OCI-LY7 (cell line): ENCODE data around the gene PTPA. TPM values are rescaled to one million over a fixed set of nuclear protein-coding genes. Genes with fewer than 3 reads are reported as not detected.
"Not testable (repeated sequence)": the region's sequence is repeated elsewhere in the genome, so short reads cannot be mapped to it uniquely, and the experiment has no call there.

Experiments used
- BruUV-seq: library from RNA; stranded (reverse); fragments of 400-500 nt; replicated peaks from 2 replicates; lab custom pipeline; 2021; lab: Mats Ljungman, UMichigan
- CTCF ChIA-PET: fragments of 300-600 bp; sonication (Branson Sonifier 250); formaldehyde crosslinking; loops from one replicate; lab custom pipeline; 2022; ENCODE audit warnings: antibody characterized with exemption; ENCODE audit not compliant: unreplicated experiment; lab: Charles Lee
- POLR2A ChIA-PET: fragments of 300-600 bp; sonication (Branson Sonifier 250); formaldehyde crosslinking; loops from one replicate; lab custom pipeline; 2022; ENCODE audit warnings: antibody characterized with exemption; lab: Charles Lee
- DNase-seq: peaks from one replicate; pipeline ENCODE4 v3.0.0-alpha.2; 2015; ENCODE audit warnings: low spot score
- H2AFZ ChIP-seq: fragments of 200-600 bp; sonication (generic), shearing (Covaris generic); 2 replicates; pipeline ENCODE4 v1.6.1; 2014; ENCODE audit warnings: mild to moderate bottlenecking, antibody characterized with exemption, low read length, moderate library complexity
- H3K27ac ChIP-seq: fragments of 200-600 bp; sonication (generic); 2 replicates; pipeline ENCODE4 v1.5.1; 2014; ENCODE audit warnings: mixed run types, low read depth, mild to moderate bottlenecking, moderate library complexity, low read length, inconsistent platforms; ENCODE audit not compliant: poor library complexity, severe bottlenecking
- H3K36me3 ChIP-seq: fragments of 200-600 bp; sonication (generic); 2 replicates; pipeline ENCODE4 v1.6.1; 2014; ENCODE audit warnings: mild to moderate bottlenecking, antibody characterized with exemption, low read length, moderate library complexity, mixed read lengths; ENCODE audit not compliant: insufficient read depth
- H3K4me1 ChIP-seq: fragments of 200-600 bp; sonication (generic); 2 replicates; pipeline ENCODE4 v1.5.1; 2014; ENCODE audit warnings: mild to moderate bottlenecking, low read length; ENCODE audit not compliant: insufficient read depth, poor library complexity, severe bottlenecking
- H3K4me2 ChIP-seq: fragments of 200-600 bp; sonication (generic); 2 replicates; pipeline ENCODE4 v1.6.1; 2014; ENCODE audit warnings: mild to moderate bottlenecking, low read length
- H3K4me3 ChIP-seq: fragments of 200-600 bp; sonication (generic); 2 replicates; pipeline ENCODE4 v1.5.1; 2014; ENCODE audit warnings: mild to moderate bottlenecking, low read depth, low read length; ENCODE audit not compliant: poor library complexity, severe bottlenecking
- H3K79me2 ChIP-seq: fragments of 200-600 bp; sonication (generic); 2 replicates; pipeline ENCODE4 v1.6.1; 2016; ENCODE audit warnings: low read depth, mild to moderate bottlenecking, low read length, moderate library complexity, mixed read lengths; ENCODE audit not compliant: insufficient read depth
- H3K9me2 ChIP-seq: fragments of 200-600 bp; sonication (generic); 2 replicates; pipeline ENCODE4 v1.6.1; 2016; ENCODE audit warnings: mild to moderate bottlenecking, low read length, mixed read lengths; ENCODE audit not compliant: insufficient read depth
- H3K9me3 ChIP-seq: fragments of 200-600 bp; sonication (generic); 2 replicates; pipeline ENCODE4 v1.6.1; 2014; ENCODE audit warnings: mild to moderate bottlenecking, mixed run types, low read length, mixed read lengths
- H4K20me1 ChIP-seq: fragments of 200-600 bp; sonication (generic); 2 replicates; pipeline ENCODE4 v1.6.1; 2014; ENCODE audit warnings: mild to moderate bottlenecking, antibody characterized with exemption, low read length, moderate library complexity, mixed read lengths; ENCODE audit not compliant: insufficient read depth
- CTCF ChIP-seq: fragments of 200-600 bp; sonication (generic); conservative IDR thresholded peaks from 2 replicates; pipeline ENCODE4 v1.5.1; 2014; ENCODE audit warnings: mild to moderate bottlenecking, antibody characterized with exemption, low read length, moderate library complexity, mixed read lengths
- EZH2phosphoT487 ChIP-seq: fragments of 200-600 bp; sonication (generic); IDR thresholded peaks from 2 replicates; pipeline ENCODE4 v1.6.1; 2018; ENCODE audit warnings: low read depth, borderline replicate concordance, mild to moderate bottlenecking, mixed run types, antibody characterized with exemption, low read length, moderate library complexity, mixed read lengths
- intact Hi-C: fragments of 100-400 bp; cut with micrococcal nuclease; formaldehyde crosslinking; loops from one replicate; pipeline ENCODE4 v1.10.0; 2022; ENCODE audit not compliant: unreplicated experiment
- total RNA-seq, 2 experiments: library from RNA; depleted of rRNA in 1 of 2; stranded (reverse); fragments of >200 nt in 1 of 2; shearing (Covaris generic) in 1 of 2; gene quantifications; 2 replicates each; pipeline ENCODE4 v1.2.3, GENCODE V29; 2014 to 2022

PTPA gene
- total RNA-seq, 2 experiments from 2014 or later, result 106 to 111 TPM

DNA sequence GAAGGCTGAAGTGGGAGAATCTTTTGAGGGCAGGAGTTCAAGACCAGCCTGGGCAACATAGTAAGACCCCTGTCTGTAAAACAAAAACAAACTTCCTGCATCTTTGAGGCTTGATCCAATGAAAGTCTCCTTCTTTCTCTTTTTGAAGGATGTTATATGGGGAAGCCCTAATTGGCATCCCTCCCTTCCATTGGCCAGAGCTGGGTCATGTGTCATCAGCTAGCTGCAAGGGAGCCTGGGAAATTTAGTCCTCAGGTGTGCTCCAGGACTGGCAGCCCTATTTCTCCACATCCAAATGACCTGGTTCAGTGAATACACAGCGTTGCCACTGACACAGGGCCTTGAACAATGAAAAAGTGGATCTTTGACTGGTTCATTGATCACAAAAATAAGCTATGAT lies 75.8 kb downstream of the PTPA start:
- Histone ChIP-seq H3K4me2 (no peak overlapping the region), H3K4me1 (no peaks in the 10 kb centered on the region), H3K9me2 (no peaks in the 10 kb centered on the region), H3K9me3 (peaks cover 8% of the 10 kb centered on the region; the same call in 1 of the 2 replicates), H3K36me3 (no peaks in the 10 kb centered on the region), H3K79me2 (no peaks in the 10 kb centered on the region), H2AFZ (no peak overlapping the region), H4K20me1 (no peaks in the 10 kb centered on the region), H3K4me3 (no peak overlapping the region), H3K27ac (no peak overlapping the region)
- POLR2A ChIA-PET, result interaction anchor here (0.6 kb wide), 2 partner anchors 23 to 206 kb away, joined by 3 read pairs; no protein-coding TSS in a partner anchor
- TF ChIP-seq EZH2phosphoT487, result no peak
- no peak for TF ChIP-seq CTCF
- CTCF ChIA-PET, result no interaction called here
- BruUV-seq, result no TSS peak
- intact Hi-C loops, result no loop called here
- no peak for DNase-seq

- H3K79me2 ChIP-seq, H3K4me3 ChIP-seq, H3K4me1 ChIP-seq, H3K27ac ChIP-seq, BruUV-seq, intact Hi-C loops, H2AFZ ChIP-seq, H3K9me2 ChIP-seq, H3K36me3 ChIP-seq, H3K4me2 ChIP-seq, DNase-seq, CTCF ChIA-PET, H4K20me1 ChIP-seq: not testable (repeated sequence)
- peaks cover 14% of the 10 kb centered on the region; the same call in 1 of the 2 replicates for H3K9me3 ChIP-seq
- POLR2A ChIA-PET, result interaction anchor here (2.1 kb wide), 1 partner anchor 12 kb away, joined by 6 read pairs; the partner anchor contains the start of gene IER5L
These were observed 78.8 kb downstream of the PTPA start for GRCh38 chr9:129189971-129190370.

- no peaks in the 10 kb centered on the region for H3K36me3 ChIP-seq
- H2AFZ ChIP-seq, result no peak overlapping the region
- no peak overlapping the region for H3K27ac ChIP-seq
- no peak for DNase-seq
- no peaks in the 10 kb centered on the region for H3K79me2 ChIP-seq
- H3K4me1 ChIP-seq, result no peaks in the 10 kb centered on the region
- no peak overlapping the region for H3K4me2 ChIP-seq
- H4K20me1 ChIP-seq, result no peaks in the 10 kb centered on the region
- no peaks in the 10 kb centered on the region for H3K9me2 ChIP-seq
- H3K4me3 ChIP-seq, result no peak overlapping the region
- POLR2A ChIA-PET, result interaction anchor here (0.6 kb wide), 1 partner anchor 257 kb away, joined by 3 read pairs; no protein-coding TSS in a partner anchor
- BruUV-seq, result no TSS peak
- CTCF ChIA-PET, result no interaction called here
- intact Hi-C loops, result no loop called here
- peaks cover 14% of the 10 kb centered on the region; the same call in 1 of the 2 replicates for H3K9me3 ChIP-seq
- TF ChIP-seq EZH2phosphoT487 (no peak), CTCF (no peak)
These were observed 80.0 kb downstream of the PTPA start for GRCh38 chr9:129191234-129191633.
